HepG2 (cell line): ENCODE measurements around the gene ADGRV1. TPM values are rescaled to one million over a fixed set of nuclear protein-coding genes. Genes with fewer than 3 reads are reported as not detected.

Experiments used
- ATAC-seq: fragments of 200-7000 bp; cut with Tn5 transposase; 3 replicates; pipeline ENCODE4 v1.9.1; 2020; ENCODE audit warnings: mild to moderate bottlenecking, moderate library complexity
- BruUV-seq: library from RNA; stranded (reverse); fragments of 400-500 nt; replicated peaks from 2 replicates; lab custom pipeline; 2021; lab: Mats Ljungman, UMichigan
- CTCF ChIA-PET: fragments of 300-600 bp; formaldehyde crosslinking; extraction: SDS; loops from one replicate; lab custom pipeline; 2021; ENCODE audit warnings: low total read pairs, inconsistent platforms, low intra/inter-chr PET ratio; lab: Yijun Ruan, JAX
- POLR2A ChIA-PET: fragments of 350-600 bp; sonication (Branson Sonifier 250); formaldehyde crosslinking; loops from one replicate; lab custom pipeline; 2020; ENCODE audit warnings: antibody characterized with exemption, inconsistent platforms; lab: Yijun Ruan, JAX
- DNase-seq: peaks from one replicate; pipeline ENCODE4 v3.0.0-alpha.2; 2015; ENCODE audit warnings: low spot score
- FAIRE-seq: peaks from 3 replicates; lab custom pipeline; 2011; peaks lifted over from hg19 to GRCh38; lab: Jason Lieb, UNC
- H2AFZ ChIP-seq: one replicate; pipeline ENCODE4 v1.6.1; 2011; ENCODE audit warnings: low read length, inconsistent platforms
- H3K27ac ChIP-seq: fragments of 300-600 bp; 3 replicates; pipeline ENCODE4 v1.8.0; 2011; ENCODE audit warnings: mixed run types, mild to moderate bottlenecking, mixed read lengths, low read length, inconsistent platforms; ENCODE audit not compliant: insufficient read depth; ENCODE audit errors: extremely low read length
- H3K27me3 ChIP-seq, 2 experiments: fragments of 200-600 bp in 1 of 2; 2 replicates in 1 of 2; 3 replicates in 1 of 2; pipeline versions ENCODE4 v1.6.0 to v1.8.0; 2011; ENCODE audit warnings: low read length in 2 of 2, mild to moderate bottlenecking in 2 of 2, moderate library complexity in 2 of 2, inconsistent platforms in 1 of 2; ENCODE audit not compliant: insufficient read depth in 2 of 2, control insufficient read depth in 1 of 2
- H3K36me3 ChIP-seq, 2 experiments: fragments of 200-600 bp in 1 of 2; replicated peaks in 1 of 2; 2 replicates in 1 of 2; 3 replicates in 1 of 2; pipeline versions ENCODE4 v1.5.1 to v1.8.0; 2011; ENCODE audit warnings: low read length in 2 of 2, inconsistent platforms in 1 of 2; ENCODE audit not compliant: insufficient read depth in 2 of 2, control insufficient read depth in 1 of 2
- H3K4me1 ChIP-seq: 2 replicates; pipeline ENCODE4 v1.5.1; 2012; ENCODE audit warnings: low read length, inconsistent platforms; ENCODE audit not compliant: insufficient read depth
- H3K4me2 ChIP-seq: 2 replicates; pipeline ENCODE4 v1.6.0; 2011; ENCODE audit warnings: low read depth, low read length, inconsistent platforms
- H3K4me3 ChIP-seq, 3 experiments: fragments of 200-600 bp in 1 of 3; sonication (generic), shearing (Covaris generic) in 1 of 3; replicated peaks in 1 of 3; 2 replicates each; pipeline ENCODE4 v1.5.1; 2011 to 2016; ENCODE audit warnings: low read length in 3 of 3, inconsistent platforms in 2 of 3, low read depth in 2 of 3, mild to moderate bottlenecking in 2 of 3, control low read depth in 1 of 3, mixed read lengths in 1 of 3; ENCODE audit not compliant: insufficient read depth in 1 of 3
- H3K79me2 ChIP-seq: one replicate; pipeline ENCODE4 v1.6.1; 2011; ENCODE audit warnings: low read length, inconsistent platforms; ENCODE audit not compliant: insufficient read depth
- H3K9ac ChIP-seq: 2 replicates; pipeline ENCODE4 v1.6.0; 2011; ENCODE audit warnings: mild to moderate bottlenecking, low read depth, low read length, inconsistent platforms; ENCODE audit not compliant: insufficient read depth
- H3K9me3 ChIP-seq: 2 replicates; pipeline ENCODE4 v1.5.1; 2012; ENCODE audit warnings: mild to moderate bottlenecking, low read length
- H4K20me1 ChIP-seq: 2 replicates; pipeline ENCODE4 v1.6.0; 2011; ENCODE audit warnings: inconsistent platforms, mild to moderate bottlenecking, low read length, moderate library complexity; ENCODE audit not compliant: insufficient read depth
- FOXJ3 ChIP-seq: sonication (generic); formaldehyde crosslinking; IDR thresholded peaks from 2 replicates; pipeline ENCODE4 v1.4.0; 2020; ENCODE audit warnings: missing genetic modification reagents, mild to moderate bottlenecking, borderline replicate concordance
- NFKB2 ChIP-seq: sonication (generic); formaldehyde crosslinking; IDR thresholded peaks from 2 replicates; pipeline ENCODE4 v1.4.0; 2020; ENCODE audit warnings: missing genetic modification reagents, borderline replicate concordance
- PHF8 ChIP-seq: sonication (generic); formaldehyde crosslinking; IDR thresholded peaks from 2 replicates; pipeline ENCODE4 v1.5.0; 2020; ENCODE audit warnings: missing genetic modification reagents
- ZNF598 ChIP-seq: sonication (generic); formaldehyde crosslinking; IDR thresholded peaks from 2 replicates; pipeline ENCODE4 v1.5.1; 2020; ENCODE audit warnings: mild to moderate bottlenecking, missing genetic modification reagents, borderline replicate concordance
- WGBS: methylation state at CpG from one replicate; pipeline ENCODE4 v1.1.6; 2017; ENCODE audit warnings: low lambda C conversion rate; 5-methylcytosine and 5-hydroxymethylcytosine counted together
- in situ Hi-C: cut with HindIII; loops from 2 replicates; pipeline ENCODE4 v1.10.0; 2017; ENCODE audit warnings: low pct_unique_long_range_greater_than_20kb; ENCODE audit not compliant: extremely low pct_ligation_motif_present
- intact Hi-C: fragments of 100-400 bp; cut with micrococcal nuclease; formaldehyde crosslinking; loops from one replicate; pipeline ENCODE4 v1.10.0; 2022; ENCODE audit not compliant: unreplicated experiment
- polyA plus RNA-seq, 8 experiments: library from polyadenylated mRNA; depleted of rRNA in 3 of 8; stranded (reverse) in 7 of 8; unstranded in 1 of 8; fragments of >200 nt; fragmentation: Illumina TruSeq in 4 of 8; extraction: Trizol in 4 of 8; gene quantifications; 2 replicates each; pipeline versions ENCODE4 v1.2.1 to v1.2.3, GENCODE V29; 2011 to 2016; ENCODE audit warnings: low read depth in 4 of 8, missing spikeins in 1 of 8, mixed read lengths in 1 of 8; ENCODE audit not compliant: insufficient read depth in 1 of 8
- total RNA-seq, 5 experiments: library from RNA; depleted of rRNA; stranded (reverse); fragments of >200 nt; fragmentation: Illumina TruSeq; extraction: Trizol; gene quantifications; 2 replicates each; pipeline ENCODE4 v1.2.3, GENCODE V29; 2016; ENCODE audit warnings: low read depth in 1 of 5

The ADGRV1 gene
- total and polyA plus RNA-seq, 2 of the 13 experiments (the other 11 are each of a cell fraction or from before 2014, with no cell fraction given), result 1.7 to 3.9 TPM

DNA sequence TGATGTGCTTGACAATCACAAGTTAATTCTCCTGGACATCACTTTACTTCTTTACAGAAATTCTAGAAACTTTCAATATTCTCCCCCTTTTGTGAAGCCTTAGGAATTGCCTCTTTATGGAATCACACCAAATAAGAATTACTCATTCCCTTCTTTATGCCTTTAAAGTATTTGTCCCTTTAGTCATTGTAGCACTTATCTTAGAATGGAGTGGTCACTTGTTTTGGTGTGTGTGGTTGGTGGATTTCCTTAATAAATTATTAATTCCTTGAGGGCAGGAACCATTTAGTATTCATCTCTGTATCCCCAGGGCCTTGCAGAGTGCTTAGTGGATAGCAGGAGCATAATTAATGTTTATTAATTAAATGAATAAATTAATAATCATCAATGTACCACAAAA, 517.5 kb downstream of the ADGRV1 start:
- intact Hi-C loops, result no loop called here
- in situ Hi-C loops, result no loop called here
- CTCF ChIA-PET, result no interaction called here

DNA sequence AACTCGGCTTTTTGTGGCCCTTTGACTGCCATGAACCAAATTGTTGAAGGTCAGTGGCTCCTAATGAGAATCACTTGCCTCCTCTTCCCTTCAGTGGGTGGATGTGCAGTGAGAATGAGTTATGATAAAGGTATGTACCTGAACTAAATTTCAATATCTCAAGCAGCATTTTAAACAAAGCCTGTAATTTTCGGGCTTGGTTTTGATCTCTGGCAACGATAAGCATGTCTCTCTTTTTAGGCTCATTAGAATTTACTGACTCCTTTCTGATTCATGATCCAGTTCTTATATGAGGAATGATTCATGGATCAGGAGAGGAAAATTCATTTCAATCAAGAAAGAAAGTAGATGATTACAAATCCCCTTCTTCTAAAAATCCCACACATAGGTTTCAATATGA, 519.0 kb downstream of the ADGRV1 start:
- BruUV-seq, result no TSS peak
- H3K9me3 ChIP-seq, result no peaks in the 10 kb centered on the region
- H3K4me2 ChIP-seq, result no peak overlapping the region
- no peaks in the 10 kb centered on the region; a peak in 2 of 5 replicates for H3K27me3 ChIP-seq
- 19% methylated on average over 3 of the region's 3 CpGs for WGBS
- no peak for ATAC-seq
- CTCF ChIA-PET, result no interaction called here
- FAIRE-seq, result no peak
- H3K79me2 ChIP-seq, result no peaks in the 10 kb centered on the region
- H3K4me3 ChIP-seq, result no peak overlapping the region
- H2AFZ ChIP-seq, result no peak overlapping the region
- DNase-seq, result no peak
- intact Hi-C loops, result no loop called here
- H4K20me1 ChIP-seq, result no peaks in the 10 kb centered on the region
- POLR2A ChIA-PET, result no interaction called here
- in situ Hi-C loops, result no loop called here
- H3K4me1 ChIP-seq, result no peaks in the 10 kb centered on the region
- H3K36me3 ChIP-seq, result no peaks in the 10 kb centered on the region
- no peak for TF ChIP-seq NFKB2
- no peak overlapping the region for H3K9ac ChIP-seq
- H3K27ac ChIP-seq, result no peak overlapping the region

More for the DNA sequence above, 517.5 kb downstream of the ADGRV1 start:
- H3K9me3 ChIP-seq, result no peaks in the 10 kb centered on the region
- POLR2A ChIA-PET, result no interaction called here
- H4K20me1 ChIP-seq, result no peaks in the 10 kb centered on the region
- DNase-seq (no peak), FAIRE-seq (no peak), ATAC-seq (no peak)
- no peaks in the 10 kb centered on the region; a peak in 2 of 5 replicates for H3K27me3 ChIP-seq
- TF ChIP-seq PHF8 (CRISPR knock-in tag) (no peak), FOXJ3 (CRISPR knock-in tag) (no peak), ZNF598 (CRISPR knock-in tag) (no peak)
- no peak overlapping the region for H3K4me2 ChIP-seq
- no peak overlapping the region for H3K4me3 ChIP-seq
- H3K36me3 ChIP-seq, result no peaks in the 10 kb centered on the region
- BruUV-seq, result no TSS peak
- no peaks in the 10 kb centered on the region for H3K79me2 ChIP-seq
- no peak overlapping the region for H3K27ac ChIP-seq
- H3K4me1 ChIP-seq, result no peaks in the 10 kb centered on the region
- no peak overlapping the region for H3K9ac ChIP-seq
- no peak overlapping the region for H2AFZ ChIP-seq
